Small intestine (tissue), 7 donors: ENCODE results near the gene PARP8. TPM values are rescaled to one million over a fixed set of nuclear protein-coding genes. Genes with fewer than 3 reads are reported as not detected.

Experiments
- DNase-seq, 2 donors: peaks; one replicate each; pipeline versions ENCODE4 v3.0.0 to v3.0.0-alpha.2; 2013
- FAIRE-seq: peaks from 2 replicates; lab custom pipeline; 2012; peaks lifted over from hg19 to GRCh38; lab: Jason Lieb, UNC
- H3K27ac ChIP-seq, 3 donors: one replicate each; pipeline ENCODE4 v1.5.1; 2013; ENCODE audit warnings: low read length in 2 of 3, mild to moderate bottlenecking in 2 of 3, control low read depth in 1 of 3, inconsistent platforms in 1 of 3, low read depth in 1 of 3, moderate library complexity in 1 of 3
- H3K27me3 ChIP-seq, 3 donors: one replicate each; pipeline ENCODE4 v1.6.1; 2013; ENCODE audit warnings: low read length in 3 of 3, inconsistent platforms in 1 of 3; ENCODE audit not compliant: control insufficient read depth in 3 of 3, insufficient read depth in 3 of 3
- H3K36me3 ChIP-seq, 3 donors: one replicate each; pipeline ENCODE4 v1.6.1; 2013; ENCODE audit warnings: low read length in 3 of 3, inconsistent platforms in 1 of 3, low read depth in 1 of 3, mild to moderate bottlenecking in 1 of 3, moderate library complexity in 1 of 3; ENCODE audit not compliant: control insufficient read depth in 3 of 3, insufficient read depth in 2 of 3
- H3K4me1 ChIP-seq, 3 donors: one replicate each; pipeline ENCODE4 v1.6.1; 2013; ENCODE audit warnings: low read length in 2 of 3, inconsistent platforms in 1 of 3, low read depth in 1 of 3, mild to moderate bottlenecking in 1 of 3, moderate library complexity in 1 of 3; ENCODE audit not compliant: control insufficient read depth in 3 of 3, insufficient read depth in 2 of 3
- H3K4me3 ChIP-seq, 3 donors: one replicate each; pipeline ENCODE4 v1.5.1; 2013; ENCODE audit warnings: low read length in 3 of 3, control low read depth in 1 of 3, inconsistent platforms in 1 of 3, low read depth in 1 of 3, mild to moderate bottlenecking in 1 of 3, moderate library complexity in 1 of 3
- H3K9me3 ChIP-seq, 2 donors: one replicate each; pipeline ENCODE4 v1.6.1; 2013; ENCODE audit warnings: low read depth in 1 of 2, low read length in 1 of 2; ENCODE audit not compliant: control insufficient read depth in 2 of 2, insufficient read depth in 1 of 2
- WGBS, 3 donors: extraction: QIAGEN DNeasy Blood & Tissue Kit; methylation state at CpG; one replicate each; pipeline ENCODE4 v1.1.7; 2013; 5-methylcytosine and 5-hydroxymethylcytosine counted together
- polyA plus RNA-seq, 4 donors: library from polyadenylated mRNA; stranded (reverse) in 3 of 4; unstranded in 1 of 4; fragments of 200-250 nt in 3 of 4; fragments of 120-200 nt in 1 of 4; gene quantifications; one replicate each; pipeline versions ENCODE4 v1.2.1 to v1.2.3, GENCODE V29; 2013
- donor health status: healthy with polysubstance abuse.
- donor health status: control.
- donor health status: control.
- donor health status: Bipolar disorder and iron deficiency.
- donor health status: healthy.

PARP8 gene
- polyA plus RNA-seq, 4 donors = 6.5 to 11.9 (median 9.8) TPM

- no peaks in the 10 kb centered on the region for H3K27me3 ChIP-seq
- H3K4me1 ChIP-seq = no peaks in the 10 kb centered on the region
- no peaks in the 10 kb centered on the region for H3K36me3 ChIP-seq
- H3K9me3 ChIP-seq = no peaks in the 10 kb centered on the region
- DNase-seq (no peak), FAIRE-seq (no peak)
- no peak overlapping the region for H3K27ac ChIP-seq
- 77 to 85% (median 85%) methylated on average over 1 of the region's 1 CpG for WGBS, 3 donors
- H3K4me3 ChIP-seq = no peak overlapping the region
Measured at GRCh38 chr5:50888751-50889150, 222.3 kb downstream of the PARP8 start.

GRCh38 chr5:50889790-50890189 lies 223.4 kb downstream of the PARP8 start:
- Histone ChIP-seq H3K9me3 (no peaks in the 10 kb centered on the region), H3K27ac (no peak overlapping the region), H3K4me3 (no peak overlapping the region), H3K36me3 (no peaks in the 10 kb centered on the region), H3K4me1 (no peaks in the 10 kb centered on the region), H3K27me3 (no peaks in the 10 kb centered on the region)
- FAIRE-seq = no peak
- WGBS, 3 donors = 54 to 63% (median 61%) methylated on average over 2 of the region's 2 CpGs
- no peak for DNase-seq

Other genes with a start within 250 kb of the PARP8 start
- 10 to 100 TPM; 19.1 to 86.1 (median 43.1) TPM for gene EMB, start 225.3 kb upstream of the PARP8 start, polyA plus RNA-seq